UCSD-AML1 (cell line): Measurements from ENCODE around the gene SPINT4.
"Not testable (repeated sequence)": the region's sequence is repeated elsewhere in the genome, so short reads cannot be mapped to it uniquely, and the experiment has no call there.

ENCODE experiments used
- DNase-seq: peaks from one replicate; lab custom pipeline; 2025; ENCODE audit not compliant: unreplicated experiment; lab: John Stamatoyannopoulos, UW

Gene SPINT4

GRCh38 chr20:45722047-45722446 lies at the start of gene SPINT4:
SPINT4 (plus strand) TSS chr20:45722347; CDS start chr20:45722368, 21 bp downstream.
- DNase-seq: no peak

GRCh38 chr20:45672765-45673164 lies 49.4 kb upstream of the SPINT4 start:
- DNase-seq: no peak

GRCh38 chr20:45679650-45680049 lies 42.5 kb upstream of the SPINT4 start:
- DNase-seq: no peak

- DNase-seq: no peak
Measured at GRCh38 chr20:45685896-45686295, 36.3 kb upstream of the SPINT4 start.

DNA sequence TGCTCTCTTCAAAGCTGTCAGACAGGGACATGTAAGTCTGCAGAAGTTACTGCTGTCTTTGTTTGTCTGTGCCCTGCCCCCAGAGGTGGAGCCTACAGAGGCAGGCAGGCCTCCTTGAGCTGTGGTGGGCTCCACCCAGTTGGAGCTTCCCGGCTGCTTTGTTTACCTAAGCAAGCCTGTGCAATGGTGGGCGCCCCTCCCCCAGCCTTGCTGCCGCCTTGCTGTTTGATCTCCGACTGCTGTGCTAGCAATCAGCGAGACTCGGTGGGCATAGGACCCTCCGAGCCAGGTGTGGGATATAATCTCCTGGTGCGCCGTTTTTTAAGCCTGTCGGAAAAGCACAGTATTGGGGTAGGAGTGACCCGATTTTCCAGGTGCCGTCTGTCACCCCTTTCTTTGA lies 28.8 kb upstream of the SPINT4 start:
- not testable (repeated sequence) for DNase-seq

DNA sequence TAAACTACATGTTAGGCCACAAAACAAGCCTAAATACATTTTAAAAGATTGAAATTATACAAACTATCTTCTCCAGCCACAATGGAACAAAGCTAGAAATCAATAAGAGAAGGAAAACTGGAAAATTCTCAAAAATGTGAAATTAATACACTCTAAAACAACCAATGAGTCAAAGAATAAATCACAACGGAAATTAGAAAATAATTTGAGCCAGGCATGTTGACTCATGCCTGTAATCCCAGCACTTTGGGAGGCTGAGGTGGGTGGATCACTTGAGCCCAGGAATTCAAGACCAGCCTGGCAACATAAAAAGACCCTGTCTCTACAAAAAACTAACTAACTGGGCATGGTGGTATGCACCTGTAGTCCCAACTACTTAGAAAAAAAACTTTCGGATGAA lies 26.7 kb upstream of the SPINT4 start:
- DNase-seq: no peak

- no peak for DNase-seq
Measured at GRCh38 chr20:45701104-45701503, 21.0 kb upstream of the SPINT4 start.

GRCh38 chr20:45701873-45702272 lies 20.3 kb upstream of the SPINT4 start, which contains the start of gene WFDC13:
WFDC13 (plus strand) TSS chr20:45702038; CDS start chr20:45702124, 86 bp downstream.
- DNase-seq: no peak

- DNase-seq: no peak
Measured at GRCh38 chr20:45704969-45705637, 17.0 kb upstream of the SPINT4 start, which contains the start of gene WFDC10B. WFDC10B (minus strand) TSS chr20:45705019; CDS start chr20:45685992, 19,027 bp downstream.

GRCh38 chr20:45716141-45716688 lies 5.9 kb upstream of the SPINT4 start:
- not testable (repeated sequence) for DNase-seq

DNA sequence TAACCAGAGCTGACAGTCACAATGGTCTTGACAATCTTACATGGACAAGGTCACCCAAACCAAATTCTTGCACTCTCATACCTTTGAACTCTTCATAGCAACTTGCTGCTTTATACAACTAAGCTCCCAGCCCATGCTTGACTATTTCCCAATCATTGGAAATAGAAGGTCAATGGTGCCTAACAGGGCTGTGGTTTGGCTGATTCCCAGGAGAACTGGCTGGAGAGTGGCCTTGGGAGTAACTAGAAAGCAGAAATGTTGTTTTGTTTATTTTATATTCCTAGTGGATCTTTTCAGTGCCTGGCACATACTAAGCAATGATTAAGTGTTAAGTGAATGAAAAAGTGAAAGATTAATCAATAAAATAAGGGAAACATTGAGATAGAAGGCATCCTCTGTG lies 3.0 kb downstream of the SPINT4 start:
- no peak for DNase-seq

GRCh38 chr20:45727044-45727443 lies 4.9 kb downstream of the SPINT4 start:
- no peak for DNase-seq

GRCh38 chr20:45732199-45732598 lies 10.1 kb downstream of the SPINT4 start:
- no peak for DNase-seq

DNA sequence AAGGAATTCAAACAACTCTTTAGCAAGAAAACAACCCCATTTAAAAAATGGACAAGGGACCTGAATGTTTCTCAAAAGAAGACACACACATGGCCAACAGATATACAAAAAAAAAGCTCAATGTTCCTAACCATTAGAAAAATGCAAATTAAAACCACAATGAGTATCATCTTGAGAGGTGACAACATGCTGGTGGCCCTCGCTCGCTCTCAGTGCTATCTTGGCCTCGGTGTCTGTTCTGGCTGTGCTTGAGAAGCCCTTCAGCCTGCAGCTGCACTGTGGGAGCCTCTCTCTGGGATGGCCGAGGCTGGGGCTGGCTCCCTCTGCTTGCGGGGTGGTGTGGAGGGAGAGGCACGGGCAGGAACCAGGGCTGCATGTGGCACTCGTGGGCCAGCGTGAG lies 13.4 kb downstream of the SPINT4 start:
- DNase-seq: no peak

- DNase-seq: no peak
Measured at GRCh38 chr20:45735988-45736387, 13.8 kb downstream of the SPINT4 start.

- DNase-seq: no peak
Measured at GRCh38 chr20:45742596-45742995, 20.4 kb downstream of the SPINT4 start.

GRCh38 chr20:45745015-45745414 lies 22.9 kb downstream of the SPINT4 start:
- no peak for DNase-seq

- no peak for DNase-seq
Measured at GRCh38 chr20:45751721-45752120, 29.6 kb downstream of the SPINT4 start.

- no peak for DNase-seq
Measured at GRCh38 chr20:45752746-45753145, 30.6 kb downstream of the SPINT4 start.

- no peak for DNase-seq
Measured at GRCh38 chr20:45758096-45758495, 35.9 kb downstream of the SPINT4 start.

GRCh38 chr20:45759921-45760320 lies 37.8 kb downstream of the SPINT4 start:
- not testable (repeated sequence) for DNase-seq

GRCh38 chr20:45761966-45762365 lies 39.8 kb downstream of the SPINT4 start:
- DNase-seq: not testable (repeated sequence)
